Osteoblast (primary cell): ENCODE measurements around the gene ANGEL1. TPM values are rescaled to one million over a fixed set of nuclear protein-coding genes. Genes with fewer than 3 reads are reported as not detected.

Experiments
- DNase-seq: peaks from one replicate; pipeline ENCODE4 v3.0.0; 2011; ENCODE audit warnings: low spot score, mixed read lengths; ENCODE audit not compliant: insufficient read length; ENCODE audit errors: missing footprints
- H2AFZ ChIP-seq: 2 replicates; pipeline ENCODE4 v1.6.0; 2011; ENCODE audit warnings: mild to moderate bottlenecking, low read length
- H3K27ac ChIP-seq: 2 replicates; pipeline ENCODE4 v1.5.1; 2011; ENCODE audit warnings: mild to moderate bottlenecking, low read depth, low read length, moderate library complexity
- H3K27me3 ChIP-seq: 2 replicates; pipeline ENCODE4 v1.6.0; 2012; ENCODE audit warnings: mild to moderate bottlenecking, control low read depth, inconsistent platforms, low read length, moderate library complexity; ENCODE audit not compliant: insufficient read depth
- H3K36me3 ChIP-seq: 2 replicates; pipeline ENCODE4 v1.5.1; 2011; ENCODE audit warnings: mild to moderate bottlenecking, low read length, control low read depth, moderate library complexity; ENCODE audit not compliant: insufficient read depth
- H3K4me1 ChIP-seq: 2 replicates; pipeline ENCODE4 v1.5.1; 2011; ENCODE audit warnings: mild to moderate bottlenecking, low read length, control low read depth, moderate library complexity; ENCODE audit not compliant: insufficient read depth
- H3K4me2 ChIP-seq: 2 replicates; pipeline ENCODE4 v1.6.0; 2011; ENCODE audit warnings: mild to moderate bottlenecking, low read length; ENCODE audit not compliant: insufficient read depth
- H3K4me3 ChIP-seq: fragments of 200-600 bp; sonication (generic); 3 replicates; pipeline ENCODE4 v1.5.1; 2012; ENCODE audit warnings: mild to moderate bottlenecking, low read length, inconsistent platforms; ENCODE audit not compliant: insufficient read depth
- H3K79me2 ChIP-seq: 2 replicates; pipeline ENCODE4 v1.6.0; 2012; ENCODE audit warnings: mild to moderate bottlenecking, low read length, control low read depth, inconsistent platforms; ENCODE audit not compliant: insufficient read depth
- H3K9me3 ChIP-seq: 2 replicates; pipeline ENCODE4 v1.5.1; 2011; ENCODE audit warnings: low read depth, low read length, control low read depth
- H4K20me1 ChIP-seq: 2 replicates; pipeline ENCODE4 v1.6.0; 2012; ENCODE audit warnings: mild to moderate bottlenecking, low read length, control low read depth; ENCODE audit not compliant: insufficient read depth
- total RNA-seq: library from RNA; depleted of rRNA; stranded (reverse); fragments of >200 nt; gene quantifications from 2 replicates; pipeline ENCODE4 v1.2.3, GENCODE V29; 2012
- TF ChIP-seq, protein P1 (sequence below): IDR thresholded peaks from 2 replicates; pipeline ENCODE4 v1.5.1; 2011; ENCODE audit warnings: mild to moderate bottlenecking, low read depth, low read length, moderate library complexity; ENCODE audit errors: extremely low read depth

Gene ANGEL1
- total RNA-seq, 1 donor = 8.3 TPM

DNA sequence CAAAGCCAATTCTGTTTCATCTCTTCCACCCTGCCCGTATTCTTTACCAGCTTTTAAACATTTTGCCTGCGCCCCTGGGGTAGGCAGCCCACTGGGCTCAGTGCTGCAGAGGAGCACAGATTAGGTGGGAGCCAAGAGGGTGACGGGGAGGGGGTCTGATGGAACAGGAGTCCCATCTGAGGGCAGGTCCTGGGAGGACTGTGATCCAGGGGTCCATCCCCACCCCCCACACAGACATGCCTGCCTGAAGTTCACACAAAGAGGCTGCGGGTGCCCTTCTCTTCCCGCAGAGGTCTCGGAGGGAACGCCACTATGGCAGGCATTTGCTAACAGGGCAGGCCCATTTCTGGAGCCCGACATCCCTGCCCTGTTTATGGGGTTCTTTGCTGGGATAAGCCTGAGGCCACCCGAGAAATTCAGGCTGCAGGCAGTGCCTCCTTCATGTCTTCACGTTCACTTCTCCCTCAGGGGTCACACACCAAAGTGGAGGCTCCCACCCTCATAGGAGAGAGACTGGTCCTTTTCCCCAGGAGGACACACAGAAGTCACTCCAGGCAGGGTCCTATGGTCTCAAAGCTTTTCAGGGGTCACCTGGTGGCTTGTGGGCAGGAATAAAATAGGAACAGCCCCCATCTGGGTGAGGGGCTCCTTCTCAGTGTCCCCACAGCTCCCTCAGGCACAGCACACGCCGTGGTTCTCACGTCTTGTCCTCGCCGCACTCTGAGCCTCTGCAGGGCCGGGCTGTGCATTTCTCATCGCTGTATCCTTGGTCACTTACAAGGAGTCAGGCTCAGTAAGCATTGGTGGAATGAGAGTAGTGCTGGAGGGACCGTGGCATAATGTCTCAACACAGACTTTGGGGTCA is 38.5 kb downstream of the ANGEL1 start:
- H3K4me1 ChIP-seq = peaks cover 18% of the 10 kb centered on the region
- TF ChIP-seq, protein P1, sequence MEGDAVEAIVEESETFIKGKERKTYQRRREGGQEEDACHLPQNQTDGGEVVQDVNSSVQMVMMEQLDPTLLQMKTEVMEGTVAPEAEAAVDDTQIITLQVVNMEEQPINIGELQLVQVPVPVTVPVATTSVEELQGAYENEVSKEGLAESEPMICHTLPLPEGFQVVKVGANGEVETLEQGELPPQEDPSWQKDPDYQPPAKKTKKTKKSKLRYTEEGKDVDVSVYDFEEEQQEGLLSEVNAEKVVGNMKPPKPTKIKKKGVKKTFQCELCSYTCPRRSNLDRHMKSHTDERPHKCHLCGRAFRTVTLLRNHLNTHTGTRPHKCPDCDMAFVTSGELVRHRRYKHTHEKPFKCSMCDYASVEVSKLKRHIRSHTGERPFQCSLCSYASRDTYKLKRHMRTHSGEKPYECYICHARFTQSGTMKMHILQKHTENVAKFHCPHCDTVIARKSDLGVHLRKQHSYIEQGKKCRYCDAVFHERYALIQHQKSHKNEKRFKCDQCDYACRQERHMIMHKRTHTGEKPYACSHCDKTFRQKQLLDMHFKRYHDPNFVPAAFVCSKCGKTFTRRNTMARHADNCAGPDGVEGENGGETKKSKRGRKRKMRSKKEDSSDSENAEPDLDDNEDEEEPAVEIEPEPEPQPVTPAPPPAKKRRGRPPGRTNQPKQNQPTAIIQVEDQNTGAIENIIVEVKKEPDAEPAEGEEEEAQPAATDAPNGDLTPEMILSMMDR = no peak
- H3K79me2 ChIP-seq = no peaks in the 10 kb centered on the region
- H2AFZ ChIP-seq = no peak overlapping the region
- no peak overlapping the region for H3K4me3 ChIP-seq
- no peaks in the 10 kb centered on the region for H3K9me3 ChIP-seq
- peak; percentile 87 for DNase-seq
- no peaks in the 10 kb centered on the region for H4K20me1 ChIP-seq
- H3K27me3 ChIP-seq = no peaks in the 10 kb centered on the region
- no peaks in the 10 kb centered on the region for H3K36me3 ChIP-seq
- H3K4me2 ChIP-seq = no peak overlapping the region
- H3K27ac ChIP-seq = no peak overlapping the region

DNA sequence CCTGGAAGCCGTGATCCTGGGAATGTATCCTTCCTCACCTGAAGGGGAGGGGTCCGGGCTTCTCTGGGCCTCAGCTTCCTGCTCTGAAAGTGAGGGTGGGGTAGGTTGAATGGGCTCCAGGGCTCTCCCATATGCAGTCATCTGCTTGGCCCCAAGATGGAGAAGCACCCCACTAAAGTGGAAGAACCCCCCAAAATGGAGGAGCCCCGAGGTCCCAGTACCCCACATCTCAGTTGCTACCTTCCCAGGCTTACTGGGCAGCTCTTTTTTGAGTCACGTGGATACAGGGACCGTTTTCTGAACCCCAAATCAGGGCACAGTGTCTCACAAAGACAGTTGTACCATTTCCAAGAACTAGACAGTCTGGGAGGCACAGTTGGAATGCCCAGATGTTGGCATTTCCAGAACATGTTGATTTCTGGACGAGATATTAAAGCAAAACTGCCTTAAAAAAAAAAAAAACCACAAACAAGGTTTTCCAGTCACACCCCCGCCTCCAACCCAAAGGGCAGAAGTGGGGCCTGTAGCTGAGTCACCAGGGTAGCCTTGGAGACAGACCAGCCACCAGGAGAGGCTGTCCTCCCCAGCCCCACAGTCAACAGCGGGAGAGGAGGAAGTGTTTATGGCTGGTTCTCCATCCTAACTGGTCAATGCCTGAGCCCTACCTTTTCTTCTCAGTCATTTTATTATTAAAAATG is 39.3 kb downstream of the ANGEL1 start:
- no peaks in the 10 kb centered on the region for H3K9me3 ChIP-seq
- TF ChIP-seq, protein P1 = no peak
- no peaks in the 10 kb centered on the region for H3K36me3 ChIP-seq
- H3K79me2 ChIP-seq = no peaks in the 10 kb centered on the region
- no peaks in the 10 kb centered on the region for H3K27me3 ChIP-seq
- peak overlapping the region; percentile 84 for H2AFZ ChIP-seq
- H3K4me1 ChIP-seq = peaks cover 18% of the 10 kb centered on the region
- peak overlapping the region; percentile 67 for H3K4me2 ChIP-seq
- H4K20me1 ChIP-seq = no peaks in the 10 kb centered on the region
- H3K27ac ChIP-seq = peak overlapping the region; percentile 54
- peak overlapping the region; percentile 21 for H3K4me3 ChIP-seq
- peak; percentile 98 for DNase-seq

DNA sequence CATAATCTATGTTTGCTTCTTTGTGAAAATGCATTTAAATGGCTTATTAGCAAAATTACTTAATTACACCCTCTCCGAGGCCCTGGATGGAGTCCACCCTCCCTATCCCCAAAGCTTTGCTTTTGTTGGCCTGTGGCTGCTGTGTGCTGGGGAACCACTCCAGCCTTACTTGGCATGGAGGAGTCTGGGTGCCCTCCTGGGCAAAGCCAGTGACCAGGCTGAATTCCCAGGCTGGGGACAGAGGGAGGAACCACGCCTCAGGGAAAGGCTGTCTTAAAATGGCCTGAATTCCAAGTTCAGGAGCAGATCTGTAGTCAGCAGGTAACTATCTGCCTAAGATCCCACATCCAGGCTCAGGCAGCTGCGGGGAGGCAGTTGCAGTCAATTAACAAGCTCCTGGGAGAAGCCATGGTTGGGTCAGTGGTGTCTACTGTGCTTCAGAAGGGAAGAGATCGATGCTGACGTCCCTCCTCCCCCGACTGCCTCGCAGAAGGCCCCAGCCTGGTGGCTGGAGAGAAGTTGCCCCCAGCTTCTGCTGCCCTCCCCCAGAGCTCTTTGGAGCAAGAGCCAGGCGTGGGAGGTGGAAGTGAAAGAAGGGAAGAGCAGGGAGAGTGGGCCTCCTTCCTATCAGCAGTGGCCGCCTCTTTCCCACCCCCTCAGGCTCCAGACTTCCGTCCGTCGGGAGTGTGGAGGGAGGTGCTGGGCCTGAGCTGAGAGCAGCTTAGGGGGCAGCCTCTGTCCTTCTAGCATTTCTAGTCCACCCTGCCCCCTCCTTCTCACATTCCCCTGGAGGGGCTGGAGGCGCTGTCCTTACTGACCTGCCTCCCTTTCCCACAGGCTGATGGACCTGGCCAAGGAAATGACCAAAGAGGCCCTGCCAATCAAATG is 40.1 kb downstream of the ANGEL1 start:
- Histone ChIP-seq H3K4me1 (peaks cover 18% of the 10 kb centered on the region), H3K4me3 (peak overlapping the region; percentile 21), H3K4me2 (peak overlapping the region; percentile 67), H3K27me3 (no peaks in the 10 kb centered on the region), H4K20me1 (no peaks in the 10 kb centered on the region), H3K79me2 (no peaks in the 10 kb centered on the region), H2AFZ (peak overlapping the region; percentile 84), H3K27ac (peak overlapping the region; percentile 54), H3K36me3 (no peaks in the 10 kb centered on the region), H3K9me3 (no peaks in the 10 kb centered on the region)
- TF ChIP-seq, protein P1 = no peak
- DNase-seq = peak; percentile 93
